Measurements from ENCODE around the gene MYMX.

The MYMX gene

GRCh38 chr6:44235269-44235668 lies 18.5 kb downstream of the MYMX start:
- POLR2A ChIA-PET = interaction anchor here (0.6 to 4.0 kb wide), 4 partner anchors 10 to 80 kb away, joined by 3 to 21 read pairs (median 12); partner anchors contain the start of genes HSP90AB1 and SLC29A1
- H3K36me3 ChIP-seq (ENCODE audit: control insufficient read depth in 2 of 2, insufficient read depth in 1 of 2, low read length in 2 of 2) = peaks cover 5 to 54% of the 10 kb centered on the region in 2 experiments; a peak in 2 of 3 replicates
- H3K27ac ChIP-seq (ENCODE audit: extremely low read depth, low read depth, low read length) = no peak overlapping the region
- CTCF ChIA-PET = interaction anchor here (0.6 to 7.8 kb wide), 33 partner anchors 11 to 146 kb away, joined by 3 to 148 read pairs (median 5); partner anchors contain the start of genes AARS2, HSP90AB1, SLC29A1 and SLC35B2
- H3K4me3 ChIP-seq (ENCODE audit: low read depth, low read length) = no peak overlapping the region
- TF ChIP-seq BCL11B (tag by site-specific recombination; IDR thresholded peaks at IDR 0.05; ENCODE audit: low read depth) = no peak
- no peak for TF ChIP-seq ZSCAN23 (tag by site-specific recombination; IDR thresholded peaks at IDR 0.05)
- TF ChIP-seq ZBTB17 (tag by site-specific recombination; IDR thresholded peaks at IDR 0.05) = no peak
- TF ChIP-seq ZNF664 (tag by site-specific recombination; IDR thresholded peaks at IDR 0.05) = no peak
- no peaks in the 10 kb centered on the region for H3K9me3 ChIP-seq (ENCODE audit: control insufficient read depth, insufficient read depth, low read depth, low read length)
- peaks cover 4% of the 10 kb centered on the region; the same call in 1 of the 2 replicates for H3K4me1 ChIP-seq (ENCODE audit: control insufficient read depth, insufficient read depth, low read length)

- H3K9me3 ChIP-seq (ENCODE audit: control insufficient read depth, insufficient read depth, low read depth, low read length) = no peaks in the 10 kb centered on the region
- H3K36me3 ChIP-seq (ENCODE audit: control insufficient read depth in 2 of 2, insufficient read depth in 1 of 2, low read length in 2 of 2) = peaks cover 5 to 47% of the 10 kb centered on the region in 2 experiments; a peak in 2 of 3 replicates
- H3K27ac ChIP-seq (ENCODE audit: extremely low read depth, low read depth, low read length) = no peak overlapping the region
- H3K4me3 ChIP-seq (ENCODE audit: low read depth, low read length) = no peak overlapping the region
- TF ChIP-seq ZNF707 (tag by site-specific recombination; IDR thresholded peaks at IDR 0.05) (no peak), ZNF146 (tag by site-specific recombination; IDR thresholded peaks at IDR 0.05) (no peak), PRDM10 (tag by site-specific recombination; IDR thresholded peaks at IDR 0.05) (no peak), ZBTB49 (tag by site-specific recombination; IDR thresholded peaks at IDR 0.05; ENCODE audit: low read depth) (no peak), ZBTB1 (tag by site-specific recombination; IDR thresholded peaks at IDR 0.05) (no peak), PATZ1 (tag by site-specific recombination; IDR thresholded peaks at IDR 0.05) (no peak), GFI1B (tag by site-specific recombination; IDR thresholded peaks at IDR 0.05) (no peak), ZNF433 (tag by site-specific recombination; IDR thresholded peaks at IDR 0.05; ENCODE audit: low read depth) (no peak), ZNF10 (tag by site-specific recombination; IDR thresholded peaks at IDR 0.05) (no peak), ATF2 (tag by site-specific recombination; IDR thresholded peaks at IDR 0.05; ENCODE audit: low read depth) (no peak), CTCF (tag by site-specific recombination; IDR thresholded peaks at IDR 0.05) (no peak), ZBTB17 (tag by site-specific recombination; IDR thresholded peaks at IDR 0.05) (no peak), ZNF239 (tag by site-specific recombination; IDR thresholded peaks at IDR 0.05) (no peak), KLF7 (tag by site-specific recombination; IDR thresholded peaks at IDR 0.05; ENCODE audit: borderline replicate concordance) (no peak), ZNF48 (tag by site-specific recombination; IDR thresholded peaks at IDR 0.05) (no peak), ZBTB21 (tag by site-specific recombination; IDR thresholded peaks at IDR 0.05) (no peak)
- peaks cover 4% of the 10 kb centered on the region; the same call in 1 of the 2 replicates for H3K4me1 ChIP-seq (ENCODE audit: control insufficient read depth, insufficient read depth, low read length)
- CTCF ChIA-PET = interaction anchor here (0.6 to 7.8 kb wide), 19 partner anchors 10 to 1573 kb away, joined by 3 to 148 read pairs (median 8); partner anchors contain the start of genes HSP90AB1, SLC29A1 and SLC35B2
- POLR2A ChIA-PET = interaction anchor here (0.7 to 4.0 kb wide), 3 partner anchors 11 to 140 kb away, joined by 6 to 21 read pairs (median 20); partner anchors contain the start of genes HSP90AB1 and SLC29A1
Observed at GRCh38 chr6:44235891-44236516, 19.3 kb downstream of the MYMX start.

Measured in HEK293 (cell line).